Measurements from ENCODE around the gene PYCARD. TPM values are rescaled to one million over a fixed set of nuclear protein-coding genes. Genes with fewer than 3 reads are reported as not detected.

Gene PYCARD
- polyA plus RNA-seq, 1 donor from 2014 or later, result not detected

GRCh38 chr16:31168848-31169247 is 33.7 kb downstream of the PYCARD start:
- Histone ChIP-seq H3K79me2 (replicated peaks; ENCODE audit: insufficient read depth, low read length) (no peaks in the 10 kb centered on the region), H3K27me3 (ENCODE audit: insufficient read depth, low read depth, low read length) (no peaks in the 10 kb centered on the region), H3K9me3 (ENCODE audit: low read length) (no peaks in the 10 kb centered on the region), H3K36me3 (ENCODE audit: insufficient read depth, low read length) (no peaks in the 10 kb centered on the region), H3K4me2 (ENCODE audit: low read length) (no peak overlapping the region), H3K4me3 (ENCODE audit: low read length) (no peak overlapping the region), H3F3A (ENCODE audit: insufficient read depth, low read length, poor library complexity, severe bottlenecking) (no peaks in the 10 kb centered on the region), H4K20me1 (ENCODE audit: insufficient read depth) (no peaks in the 10 kb centered on the region), H3K27ac (ENCODE audit: low read length) (no peak overlapping the region), H3K9me2 (ENCODE audit: insufficient read depth, low read length) (no peaks in the 10 kb centered on the region), H2AFZ (ENCODE audit: low read depth, low read length) (no peak overlapping the region), H3K9ac (ENCODE audit: low read length) (no peak overlapping the region)
- TF ChIP-seq RAD21 (conservative IDR thresholded peaks at IDR 0.05) (no peak), EZH2 (IDR thresholded peaks at IDR 0.05; ENCODE audit: borderline replicate concordance, insufficient read depth, low read length, poor library complexity, severe bottlenecking) (no peak), MXI1 (conservative IDR thresholded peaks at IDR 0.05; ENCODE audit: poor library complexity, severe bottlenecking) (no peak), SMC3 (conservative IDR thresholded peaks at IDR 0.05; ENCODE audit: poor library complexity) (no peak), TAF1 (IDR thresholded peaks at IDR 0.05; ENCODE audit: low read depth) (no peak), REST (IDR thresholded peaks at IDR 0.05; ENCODE audit: borderline replicate concordance) (no peak), EP300 (conservative IDR thresholded peaks at IDR 0.05; ENCODE audit: poor library complexity, severe bottlenecking) (no peak), POLR2AphosphoS5 (IDR thresholded peaks at IDR 0.05) (no peak)
- TF ChIP-seq, protein P1, sequence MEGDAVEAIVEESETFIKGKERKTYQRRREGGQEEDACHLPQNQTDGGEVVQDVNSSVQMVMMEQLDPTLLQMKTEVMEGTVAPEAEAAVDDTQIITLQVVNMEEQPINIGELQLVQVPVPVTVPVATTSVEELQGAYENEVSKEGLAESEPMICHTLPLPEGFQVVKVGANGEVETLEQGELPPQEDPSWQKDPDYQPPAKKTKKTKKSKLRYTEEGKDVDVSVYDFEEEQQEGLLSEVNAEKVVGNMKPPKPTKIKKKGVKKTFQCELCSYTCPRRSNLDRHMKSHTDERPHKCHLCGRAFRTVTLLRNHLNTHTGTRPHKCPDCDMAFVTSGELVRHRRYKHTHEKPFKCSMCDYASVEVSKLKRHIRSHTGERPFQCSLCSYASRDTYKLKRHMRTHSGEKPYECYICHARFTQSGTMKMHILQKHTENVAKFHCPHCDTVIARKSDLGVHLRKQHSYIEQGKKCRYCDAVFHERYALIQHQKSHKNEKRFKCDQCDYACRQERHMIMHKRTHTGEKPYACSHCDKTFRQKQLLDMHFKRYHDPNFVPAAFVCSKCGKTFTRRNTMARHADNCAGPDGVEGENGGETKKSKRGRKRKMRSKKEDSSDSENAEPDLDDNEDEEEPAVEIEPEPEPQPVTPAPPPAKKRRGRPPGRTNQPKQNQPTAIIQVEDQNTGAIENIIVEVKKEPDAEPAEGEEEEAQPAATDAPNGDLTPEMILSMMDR (IDR thresholded peaks at IDR 0.05; ENCODE audit: poor library complexity, severe bottlenecking), result no peak

DNA sequence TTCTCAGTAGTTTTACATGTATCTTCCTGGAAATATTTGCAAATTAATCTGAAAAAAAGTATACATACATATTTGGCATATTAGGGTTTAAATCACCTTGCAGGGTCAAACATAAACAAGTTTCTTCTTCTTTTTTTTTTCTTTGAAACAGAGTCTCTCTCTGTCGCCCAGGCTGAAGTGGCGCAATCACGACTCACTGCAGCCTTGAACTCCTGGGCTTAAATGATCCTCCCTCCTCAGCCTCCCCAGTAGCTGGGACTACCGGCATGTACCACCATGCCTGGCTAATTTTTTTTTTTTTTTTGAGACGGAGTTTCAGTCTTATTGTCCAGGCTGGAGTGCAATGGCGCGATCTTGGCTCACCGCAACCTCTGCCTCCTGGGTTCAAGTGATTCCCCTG is 35.2 kb downstream of the PYCARD start:
- Histone ChIP-seq H3K4me3 (ENCODE audit: low read length) (no peak overlapping the region), H3K4me2 (ENCODE audit: low read length) (no peak overlapping the region), H2AFZ (ENCODE audit: low read depth, low read length) (no peak overlapping the region), H3K27me3 (ENCODE audit: insufficient read depth, low read depth, low read length) (no peaks in the 10 kb centered on the region), H3K9me2 (ENCODE audit: insufficient read depth, low read length) (no peaks in the 10 kb centered on the region), H3K9ac (ENCODE audit: low read length) (no peak overlapping the region), H3K27ac (ENCODE audit: low read length) (no peak overlapping the region), H3F3A (ENCODE audit: insufficient read depth, low read length, poor library complexity, severe bottlenecking) (no peaks in the 10 kb centered on the region), H3K9me3 (ENCODE audit: low read length) (no peaks in the 10 kb centered on the region), H3K36me3 (ENCODE audit: insufficient read depth, low read length) (no peaks in the 10 kb centered on the region), H3K79me2 (replicated peaks; ENCODE audit: insufficient read depth, low read length) (no peaks in the 10 kb centered on the region), H4K20me1 (ENCODE audit: insufficient read depth) (no peaks in the 10 kb centered on the region)
- no peak for TF ChIP-seq RAD21 (conservative IDR thresholded peaks at IDR 0.05)
- no peak for TF ChIP-seq SMC3 (conservative IDR thresholded peaks at IDR 0.05; ENCODE audit: poor library complexity)
- TF ChIP-seq REST (IDR thresholded peaks at IDR 0.05; ENCODE audit: borderline replicate concordance), result no peak
- TF ChIP-seq, protein P1 (IDR thresholded peaks at IDR 0.05; ENCODE audit: poor library complexity, severe bottlenecking), result no peak

Measured in neural cell (in vitro differentiated cells).